Heart left ventricle (tissue), 16 donors: ENCODE data around the gene ADGRG6. TPM values are rescaled to one million over a fixed set of nuclear protein-coding genes. Genes with fewer than 3 reads are reported as not detected.

Experiments used
- ATAC-seq, 4 donors: fragments of 200-7000 bp; cut with Tn5 transposase; one replicate each; pipeline ENCODE4 v1.9.1; 2020 to 2022; ENCODE audit warnings: moderate library complexity in 4 of 4, mild to moderate bottlenecking in 3 of 4, moderate number of reproducible peaks in 1 of 4
- DNase-seq, 5 donors: peaks; one replicate each; pipeline ENCODE4 v3.0.0-alpha.2; 2020
- H3K27ac ChIP-seq, 12 donors: fragments of 200-600 bp; sonication (generic) in 4 of 12; one replicate each; pipeline versions ENCODE4 v1.5.0 to v1.8.0; 2016 to 2022; ENCODE audit warnings: mild to moderate bottlenecking in 2 of 12
- H3K27me3 ChIP-seq, 9 donors: fragments of 200-600 bp; sonication (generic) in 2 of 9; one replicate each; pipeline versions ENCODE4 v1.5.1 to v1.8.0; 2016 to 2022; ENCODE audit warnings: mild to moderate bottlenecking in 3 of 9
- H3K36me3 ChIP-seq, 9 donors: fragments of 200-600 bp; sonication (generic) in 2 of 9; one replicate each; pipeline versions ENCODE4 v1.5.0 to v1.8.0; 2018 to 2022; ENCODE audit warnings: mild to moderate bottlenecking in 2 of 9
- H3K4me1 ChIP-seq, 12 donors: fragments of 200-600 bp; sonication (generic) in 4 of 12; one replicate each; pipeline versions ENCODE4 v1.5.0 to v1.8.0; 2016 to 2022; ENCODE audit warnings: mild to moderate bottlenecking in 3 of 12
- H3K4me3 ChIP-seq, 12 donors: fragments of 200-600 bp; sonication (generic) in 4 of 12; one replicate each; pipeline versions ENCODE4 v1.5.0 to v1.8.0; 2017 to 2022; ENCODE audit warnings: mild to moderate bottlenecking in 9 of 12, moderate library complexity in 4 of 12
- H3K9me3 ChIP-seq, 12 donors: fragments of 200-600 bp; sonication (generic) in 4 of 12; one replicate each; pipeline versions ENCODE4 v1.5.0 to v1.8.0; 2016 to 2022; ENCODE audit warnings: mild to moderate bottlenecking in 1 of 12
- POLR2A ChIP-seq, 2 donors: fragments of 450-650 bp; IDR thresholded peaks; one replicate each; pipeline ENCODE4 v1.6.1; 2017; ENCODE audit warnings: antibody characterized with exemption in 2 of 2, mild to moderate bottlenecking in 2 of 2, moderate library complexity in 2 of 2
- WGBS, 4 donors: extraction: QIAGEN DNeasy Blood & Tissue Kit in 2 of 4; methylation state at CpG; one replicate each; pipeline versions ENCODE4 v1.1.5 to v1.1.7; 2013 to 2018; 5-methylcytosine and 5-hydroxymethylcytosine counted together
- intact Hi-C, 10 donors: fragments of 100-400 bp; cut with DNase I; formaldehyde crosslinking; loops; one replicate each; pipeline versions ENCODE4 v1.11.1 to v1.14.2; 2022
- polyA plus RNA-seq, 2 donors: library from polyadenylated mRNA; stranded (reverse); fragments of 200-250 nt; gene quantifications; one replicate each; pipeline ENCODE4 v1.2.3, GENCODE V29; 2013
- total RNA-seq, 9 donors: library from RNA; depleted of rRNA in 2 of 9; stranded (reverse); fragments of >200 nt in 2 of 9; fragmentation: NEBNext Ultra II Directional in 3 of 9; extraction: Animal tissue kit (Norgen Biotek cat#: 25700) in 3 of 9; gene quantifications; one replicate each; pipeline versions ENCODE4 v1.1.0 to v1.2.4, GENCODE V29; 2016 to 2023
- TF ChIP-seq, protein P1 (sequence below), 12 donors: fragments of 200-600 bp; sonication (generic) in 4 of 12; IDR thresholded peaks; one replicate each; pipeline versions ENCODE4 v1.5.0 to v1.8.0; 2018 to 2022; ENCODE audit warnings: antibody characterized with exemption in 12 of 12, mild to moderate bottlenecking in 5 of 12
- donor health status: ischemic (EF 13 %, LVEDD 7.1; RV severe dilation, severe dysfunction).
- donor health status: healthy with polysubstance abuse.
- donor health status: DM: no; HTN: yes; CAD: no.
- donor health status: DM: no; HTN: no; CAD: no.
- donor health status: ischemic (EF 25% LVEDD 6.9; RV normal size, moderate dysfunction).
- donor health status: ischemic (EF 25% LVEDD 5.7; RV mildly dilated, moderate dysfunction).
- donor health status: healthy.
- donor health status: DM: yes; HTN: yes; CAD: no.
- donor health status: ischemic (EF 35%, LVEDD 5.7; RV mildly dilated, moderate dysfunction).
- donor health status: nonischemic (EF 11% LVEDD 7.7; RV severe dilation, severe dysfunction).
- donor health status: DM: yes; HTN: yes; CAD: no.
- donor health status: PGD.
- donor health status: ischemic (EF 29% LVEDD 5.4; RV normal size, mild dysfunction).
- donor health status: nonischemic (EF 23%, LVEDD 6.1; RV moderate dilation, normal function).

Gene ADGRG6
- total and polyA plus RNA-seq, 11 donors, result 0.61 to 10.5 (median 2.0) TPM

DNA sequence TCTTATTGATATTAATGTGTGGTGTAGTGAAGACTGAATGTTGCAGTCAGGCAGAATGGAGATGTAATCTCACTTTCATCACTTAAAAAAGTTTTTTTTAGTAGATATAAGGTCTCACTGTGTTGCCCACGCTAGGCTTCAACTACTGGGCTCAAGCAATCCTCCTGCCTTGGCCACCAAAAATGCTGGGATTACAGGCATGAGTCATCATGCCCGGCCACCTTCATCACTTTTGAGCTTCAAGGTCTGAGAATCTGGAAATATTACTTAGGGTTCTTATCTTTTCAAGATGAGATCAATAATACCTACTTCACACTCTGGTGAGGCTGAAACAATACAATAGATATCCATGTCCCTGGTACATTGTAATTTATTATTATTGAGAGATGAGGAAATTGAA lies 31.6 kb downstream of the ADGRG6 start:
- H3K27me3 ChIP-seq, result no peaks in the 10 kb centered on the region
- TF ChIP-seq, protein P1, sequence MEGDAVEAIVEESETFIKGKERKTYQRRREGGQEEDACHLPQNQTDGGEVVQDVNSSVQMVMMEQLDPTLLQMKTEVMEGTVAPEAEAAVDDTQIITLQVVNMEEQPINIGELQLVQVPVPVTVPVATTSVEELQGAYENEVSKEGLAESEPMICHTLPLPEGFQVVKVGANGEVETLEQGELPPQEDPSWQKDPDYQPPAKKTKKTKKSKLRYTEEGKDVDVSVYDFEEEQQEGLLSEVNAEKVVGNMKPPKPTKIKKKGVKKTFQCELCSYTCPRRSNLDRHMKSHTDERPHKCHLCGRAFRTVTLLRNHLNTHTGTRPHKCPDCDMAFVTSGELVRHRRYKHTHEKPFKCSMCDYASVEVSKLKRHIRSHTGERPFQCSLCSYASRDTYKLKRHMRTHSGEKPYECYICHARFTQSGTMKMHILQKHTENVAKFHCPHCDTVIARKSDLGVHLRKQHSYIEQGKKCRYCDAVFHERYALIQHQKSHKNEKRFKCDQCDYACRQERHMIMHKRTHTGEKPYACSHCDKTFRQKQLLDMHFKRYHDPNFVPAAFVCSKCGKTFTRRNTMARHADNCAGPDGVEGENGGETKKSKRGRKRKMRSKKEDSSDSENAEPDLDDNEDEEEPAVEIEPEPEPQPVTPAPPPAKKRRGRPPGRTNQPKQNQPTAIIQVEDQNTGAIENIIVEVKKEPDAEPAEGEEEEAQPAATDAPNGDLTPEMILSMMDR (IDR thresholded peaks at IDR 0.05), result no peak
- TF ChIP-seq POLR2A (IDR thresholded peaks at IDR 0.05), result no peak
- WGBS, 4 donors, result 91 to 99% (median 96%) methylated on average over 2 of the region's 2 CpGs
- no peaks in the 10 kb centered on the region for H3K9me3 ChIP-seq
- no peak for ATAC-seq
- H3K4me1 ChIP-seq, result no peaks in the 10 kb centered on the region
- no peak for DNase-seq
- H3K4me3 ChIP-seq, result no peak overlapping the region
- H3K27ac ChIP-seq, result no peak overlapping the region
- H3K36me3 ChIP-seq, result no peaks in the 10 kb centered on the region
- intact Hi-C loops, result no loop called here

DNA sequence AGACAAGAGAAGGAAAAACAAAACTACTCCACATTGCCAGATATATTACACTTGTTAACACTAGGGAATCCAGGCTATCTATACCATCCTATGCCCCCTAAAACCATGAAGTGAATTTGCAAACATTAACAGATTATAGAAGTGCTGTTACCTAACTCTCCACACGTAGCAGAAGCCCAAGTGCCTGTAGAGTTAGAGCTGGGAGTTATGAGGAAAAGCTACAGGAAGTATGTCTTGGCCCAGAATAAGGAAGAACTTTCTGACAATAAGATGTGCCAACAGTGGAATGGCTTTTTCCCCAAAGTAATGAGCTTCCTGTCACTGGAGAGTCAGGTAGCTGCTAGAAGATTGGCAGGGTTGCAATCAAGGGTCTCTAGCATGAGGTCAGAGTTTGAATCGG lies 32.5 kb downstream of the ADGRG6 start:
- no peaks in the 10 kb centered on the region for H3K9me3 ChIP-seq
- no peaks in the 10 kb centered on the region for H3K27me3 ChIP-seq
- WGBS, 4 donors, result 57 to 76% (median 68%) methylated on average over 2 of the region's 2 CpGs
- no peak overlapping the region for H3K27ac ChIP-seq
- H3K36me3 ChIP-seq, result no peaks in the 10 kb centered on the region
- H3K4me3 ChIP-seq, result no peak overlapping the region
- peak in 2 of 4 donors; percentile 22 to 64 for ATAC-seq
- no peak for DNase-seq
- TF ChIP-seq, protein P1 (IDR thresholded peaks at IDR 0.05), result no peak
- TF ChIP-seq POLR2A (IDR thresholded peaks at IDR 0.05), result no peak
- intact Hi-C loops, result no loop called here
- no peaks in the 10 kb centered on the region for H3K4me1 ChIP-seq

DNA sequence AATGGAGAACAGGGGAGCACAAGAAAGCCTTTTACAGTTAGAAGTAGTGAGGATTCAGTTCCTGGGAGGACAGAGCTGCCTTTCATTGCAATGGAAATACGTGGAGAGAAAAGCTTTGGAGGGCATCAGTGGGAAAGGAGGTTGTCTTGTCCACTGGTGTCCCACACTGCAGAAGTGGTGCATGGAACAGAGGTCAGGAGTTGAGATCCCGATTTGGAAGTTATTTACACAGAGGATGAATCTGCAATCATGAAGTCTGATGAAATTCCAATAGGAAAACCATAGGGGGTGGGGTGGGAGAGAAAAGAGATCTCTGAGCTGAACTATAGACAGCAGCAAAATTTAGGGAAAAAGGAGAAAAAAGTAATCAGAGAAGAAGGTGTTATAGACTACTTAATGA lies 33.6 kb downstream of the ADGRG6 start:
- H3K4me3 ChIP-seq, result no peak overlapping the region
- WGBS, 4 donors, result 78 to 85% (median 81%) methylated on average over 2 of the region's 2 CpGs
- H3K4me1 ChIP-seq, result no peaks in the 10 kb centered on the region
- no peaks in the 10 kb centered on the region for H3K36me3 ChIP-seq
- DNase-seq (no peak), ATAC-seq (no peak)
- H3K27ac ChIP-seq, result no peak overlapping the region
- H3K27me3 ChIP-seq, result no peaks in the 10 kb centered on the region
- no peaks in the 10 kb centered on the region for H3K9me3 ChIP-seq
- TF ChIP-seq, protein P1 (IDR thresholded peaks at IDR 0.05), result no peak
- no peak for TF ChIP-seq POLR2A (IDR thresholded peaks at IDR 0.05)
- intact Hi-C loops, result no loop called here

DNA sequence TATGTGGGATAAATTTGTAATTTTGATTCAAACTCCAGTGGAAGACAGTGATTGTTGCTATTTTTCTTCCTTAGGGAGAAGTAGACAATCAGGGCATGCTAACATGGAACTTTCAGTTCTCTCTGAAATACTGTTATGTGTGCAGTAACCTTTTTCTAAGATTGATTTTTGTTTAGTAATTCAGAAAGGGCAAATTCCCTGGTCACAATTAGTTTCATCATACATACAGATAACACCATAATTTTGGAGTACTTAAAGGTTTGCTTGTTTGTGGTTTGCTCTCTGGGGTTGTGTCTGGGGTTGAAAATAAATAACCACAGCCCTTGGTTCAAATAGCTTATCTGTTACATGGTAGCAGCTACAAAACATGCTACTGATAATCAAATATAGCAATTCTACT lies 34.4 kb downstream of the ADGRG6 start:
- Histone ChIP-seq H3K27me3 (no peaks in the 10 kb centered on the region), H3K27ac (no peak overlapping the region)
- no peak for TF ChIP-seq POLR2A (IDR thresholded peaks at IDR 0.05)
- TF ChIP-seq, protein P1 (IDR thresholded peaks at IDR 0.05), result no peak

More for the DNA sequence above, 34.4 kb downstream of the ADGRG6 start:
- H3K36me3 ChIP-seq, result no peaks in the 10 kb centered on the region
- ATAC-seq, result no peak
- intact Hi-C loops, result no loop called here
- H3K4me3 ChIP-seq, result no peak overlapping the region
- no peaks in the 10 kb centered on the region for H3K9me3 ChIP-seq
- DNase-seq, result no peak
- no peaks in the 10 kb centered on the region for H3K4me1 ChIP-seq
